Spleen (tissue), 11 donors: ENCODE measurements around the gene AMBRA1. TPM values are rescaled to one million over a fixed set of nuclear protein-coding genes. Genes with fewer than 3 reads are reported as not detected.
A peak's percentile ranks its signal among the peaks of the same experiment; 100 is the strongest.

ENCODE experiments used
- DNase-seq: peaks from one replicate; pipeline ENCODE4 v3.0.0-alpha.2; 2020
- H3K27ac ChIP-seq, 8 donors: fragments of 200-600 bp; sonication (generic) in 7 of 8; 1 replicate in 4 of 8; 2 replicates in 4 of 8; pipeline versions ENCODE4 v1.5.0 to v1.8.0; 2016 to 2021; ENCODE audit warnings: inconsistent platforms in 4 of 8, mild to moderate bottlenecking in 4 of 8, moderate library complexity in 1 of 8
- H3K27me3 ChIP-seq, 7 donors: fragments of 200-600 bp; sonication (generic) in 6 of 7; replicated peaks in 1 of 7; 1 replicate in 4 of 7; 2 replicates in 3 of 7; pipeline versions ENCODE4 v1.5.0 to v1.8.0; 2016 to 2021; ENCODE audit warnings: inconsistent platforms in 3 of 7, mild to moderate bottlenecking in 1 of 7
- H3K36me3 ChIP-seq, 6 donors: fragments of 200-600 bp; sonication (generic) in 5 of 6; 1 replicate in 4 of 6; 2 replicates in 2 of 6; pipeline versions ENCODE4 v1.5.0 to v1.8.0; 2016 to 2021; ENCODE audit warnings: inconsistent platforms in 2 of 6
- H3K4me1 ChIP-seq, 6 donors: fragments of 200-600 bp; sonication (generic) in 5 of 6; 1 replicate in 3 of 6; 2 replicates in 3 of 6; pipeline versions ENCODE4 v1.5.0 to v1.8.0; 2016 to 2021; ENCODE audit warnings: inconsistent platforms in 3 of 6
- H3K4me3 ChIP-seq, 8 donors: fragments of 200-600 bp; sonication (generic) in 7 of 8; 1 replicate in 4 of 8; 2 replicates in 4 of 8; pipeline versions ENCODE4 v1.5.0 to v1.8.0; 2016 to 2021; ENCODE audit warnings: inconsistent platforms in 4 of 8, mild to moderate bottlenecking in 4 of 8, moderate library complexity in 2 of 8
- H3K9me3 ChIP-seq, 8 donors: fragments of 200-600 bp; sonication (generic) in 7 of 8; 1 replicate in 4 of 8; 2 replicates in 4 of 8; pipeline versions ENCODE4 v1.5.0 to v1.8.0; 2016 to 2021; ENCODE audit warnings: inconsistent platforms in 4 of 8
- POLR2A ChIP-seq, 3 donors: fragments of 450-650 bp; IDR thresholded peaks; one replicate each; pipeline ENCODE4 v1.5.1; 2017; ENCODE audit warnings: antibody characterized with exemption in 3 of 3, mild to moderate bottlenecking in 1 of 3
- POLR2AphosphoS5 ChIP-seq, 3 donors: sonication (generic); formaldehyde crosslinking; IDR thresholded peaks; one replicate each; pipeline ENCODE4 v1.5.1; 2017; ENCODE audit warnings: antibody characterized with exemption in 3 of 3
- WGBS, 5 donors: extraction: QIAGEN DNeasy Blood & Tissue Kit in 3 of 5; methylation state at CpG; one replicate each; pipeline versions ENCODE4 v1.1.5 to v1.1.7; 2013 to 2018; 5-methylcytosine and 5-hydroxymethylcytosine counted together
- intact Hi-C: fragments of 100-400 bp; cut with DNase I; formaldehyde crosslinking; loops from one replicate; pipeline ENCODE4 v1.15.0; 2023; ENCODE audit warnings: low total_unique reads
- polyA plus RNA-seq, 3 donors: library from polyadenylated mRNA; stranded (reverse); fragments of 200-250 nt; gene quantifications; one replicate each; pipeline ENCODE4 v1.2.1, GENCODE V29; 2013
- total RNA-seq, 7 donors: library from RNA; depleted of rRNA in 3 of 7; stranded (reverse); fragments of >200 nt in 3 of 7; fragmentation: NEBNext Ultra II Directional in 4 of 7; extraction: Animal tissue kit (Norgen Biotek cat#: 25700) in 4 of 7; gene quantifications; one replicate each; pipeline versions ENCODE4 v1.1.0 to v1.2.1, GENCODE V29; 2016 to 2021
- TF ChIP-seq, protein P1 (sequence below), 11 experiments: fragments of 200-600 bp in 7 of 11; fragments of 450-650 bp in 4 of 11; sonication (generic) in 4 of 11; IDR thresholded peaks in 8 of 11; conservative IDR thresholded peaks in 3 of 11; 1 replicate in 7 of 11; 2 replicates in 4 of 11; pipeline versions ENCODE4 v1.4.0 to v1.8.0; 2016 to 2021; ENCODE audit warnings: antibody characterized with exemption in 11 of 11, inconsistent platforms in 4 of 11, mild to moderate bottlenecking in 1 of 11
- donor health status: healthy with polysubstance abuse.
- donor health status: DM: no; HTN: no; CAD: no; lungs with moderate emphysema.
- donor health status: DM: no; HTN: no; CAD: no.
- donor health status: Bipolar disorder and iron deficiency.
- donor health status: healthy.
- donor health status: DM: no; HTN: no; CAD: no.
- donor health status: DM: yes; HTN: yes; CAD: no.

AMBRA1 gene
- total and polyA plus RNA-seq, 10 donors, result 3.6 to 54.6 (median 37.7) TPM

DNA sequence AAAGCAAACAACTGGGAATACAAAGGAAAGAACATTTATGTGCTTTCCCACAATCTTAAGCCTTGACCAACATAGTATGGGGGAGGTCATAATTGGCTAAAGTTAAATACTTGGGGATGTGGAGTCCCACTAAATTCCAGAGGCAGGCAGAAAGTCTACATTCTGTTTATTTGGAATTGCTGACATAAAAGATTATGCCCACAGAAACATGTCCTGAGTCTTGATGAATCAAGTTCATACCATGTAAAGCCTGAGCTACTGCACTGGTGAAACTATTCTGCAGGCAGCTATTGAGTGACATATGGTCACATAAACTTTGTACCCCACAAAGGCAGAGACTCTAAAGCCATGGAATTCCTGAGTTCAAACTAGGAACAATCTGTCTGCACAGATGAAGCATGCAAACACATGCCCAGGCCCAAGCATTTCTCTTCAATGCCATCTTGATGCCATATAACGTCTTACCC lies 132.3 kb downstream of the AMBRA1 start:
- H3K4me3 ChIP-seq, result no peak overlapping the region
- H3K36me3 ChIP-seq, result no peaks in the 10 kb centered on the region
- no peak for DNase-seq
- H3K27ac ChIP-seq, result peak overlapping the region in 1 of 8 donors; percentile 4
- intact Hi-C loops, result no loop called here
- H3K4me1 ChIP-seq, result peaks cover 0 to 54% (median 16%) of the 10 kb centered on the region in 6 donors
- no peaks in the 10 kb centered on the region for H3K9me3 ChIP-seq
- WGBS, 5 donors, result 75 to 100% (median 81%) methylated on average over 1 of the region's 1 CpG
- TF ChIP-seq, protein P1, sequence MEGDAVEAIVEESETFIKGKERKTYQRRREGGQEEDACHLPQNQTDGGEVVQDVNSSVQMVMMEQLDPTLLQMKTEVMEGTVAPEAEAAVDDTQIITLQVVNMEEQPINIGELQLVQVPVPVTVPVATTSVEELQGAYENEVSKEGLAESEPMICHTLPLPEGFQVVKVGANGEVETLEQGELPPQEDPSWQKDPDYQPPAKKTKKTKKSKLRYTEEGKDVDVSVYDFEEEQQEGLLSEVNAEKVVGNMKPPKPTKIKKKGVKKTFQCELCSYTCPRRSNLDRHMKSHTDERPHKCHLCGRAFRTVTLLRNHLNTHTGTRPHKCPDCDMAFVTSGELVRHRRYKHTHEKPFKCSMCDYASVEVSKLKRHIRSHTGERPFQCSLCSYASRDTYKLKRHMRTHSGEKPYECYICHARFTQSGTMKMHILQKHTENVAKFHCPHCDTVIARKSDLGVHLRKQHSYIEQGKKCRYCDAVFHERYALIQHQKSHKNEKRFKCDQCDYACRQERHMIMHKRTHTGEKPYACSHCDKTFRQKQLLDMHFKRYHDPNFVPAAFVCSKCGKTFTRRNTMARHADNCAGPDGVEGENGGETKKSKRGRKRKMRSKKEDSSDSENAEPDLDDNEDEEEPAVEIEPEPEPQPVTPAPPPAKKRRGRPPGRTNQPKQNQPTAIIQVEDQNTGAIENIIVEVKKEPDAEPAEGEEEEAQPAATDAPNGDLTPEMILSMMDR (IDR thresholded peaks at IDR 0.05 in 8 of 11, conservative IDR thresholded peaks at IDR 0.05 in 3 of 11), result no peak
- TF ChIP-seq POLR2AphosphoS5 (IDR thresholded peaks at IDR 0.05) (no peak), POLR2A (IDR thresholded peaks at IDR 0.05) (no peak)
- H3K27me3 ChIP-seq, result no peaks in the 10 kb centered on the region

GRCh38 chr11:46458491-46458890 lies 135.3 kb downstream of the AMBRA1 start:
- Histone ChIP-seq H3K36me3 (no peaks in the 10 kb centered on the region), H3K4me1 (peaks cover 0 to 42% (median 16%) of the 10 kb centered on the region in 6 donors), H3K4me3 (no peak overlapping the region), H3K27me3 (no peaks in the 10 kb centered on the region), H3K27ac (no peak overlapping the region), H3K9me3 (no peaks in the 10 kb centered on the region)
- intact Hi-C loops, result no loop called here
- WGBS, 5 donors, result 89 to 100% (median 95%) methylated on average over 2 of the region's 2 CpGs
- TF ChIP-seq POLR2A (IDR thresholded peaks at IDR 0.05) (no peak), POLR2AphosphoS5 (IDR thresholded peaks at IDR 0.05) (no peak)
- TF ChIP-seq, protein P1 (IDR thresholded peaks at IDR 0.05 in 8 of 11, conservative IDR thresholded peaks at IDR 0.05 in 3 of 11), result no peak
- no peak for DNase-seq

GRCh38 chr11:46457659-46458424 lies 136.0 kb downstream of the AMBRA1 start:
- peak overlapping the region in 1 of 8 donors; percentile 19 for H3K27ac ChIP-seq
- no peak overlapping the region for H3K4me3 ChIP-seq
- no peak for DNase-seq

DNA sequence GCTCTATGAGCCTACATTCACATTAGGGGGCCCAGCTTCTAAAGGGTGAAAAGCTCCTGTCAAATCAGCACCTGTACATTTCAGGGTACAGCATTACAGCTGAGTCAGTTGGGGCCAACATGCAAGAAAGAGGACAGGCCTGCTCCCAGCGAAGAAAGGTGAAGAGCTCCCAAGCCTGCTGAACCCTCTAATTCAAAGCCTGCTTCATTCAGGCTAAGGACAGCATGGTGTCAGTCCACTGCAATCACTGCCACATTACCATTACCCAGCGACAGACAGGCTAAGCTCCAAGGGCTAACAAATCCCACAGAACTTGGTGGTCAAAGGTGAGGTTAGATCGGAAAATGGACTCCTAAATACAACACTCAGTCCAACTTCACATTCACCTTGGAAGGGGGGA lies 136.8 kb downstream of the AMBRA1 start:
- H3K27me3 ChIP-seq, result no peaks in the 10 kb centered on the region
- H3K4me3 ChIP-seq, result no peak overlapping the region
- no peak for DNase-seq
- peak overlapping the region in 1 of 8 donors; percentile 19 for H3K27ac ChIP-seq
- peaks cover 0 to 39% (median 16%) of the 10 kb centered on the region in 6 donors for H3K4me1 ChIP-seq
- H3K36me3 ChIP-seq, result no peaks in the 10 kb centered on the region
- WGBS, 5 donors, result 93 to 100% (median 97%) methylated on average over 3 of the region's 3 CpGs
- intact Hi-C loops, result no loop called here
- TF ChIP-seq POLR2AphosphoS5 (IDR thresholded peaks at IDR 0.05) (no peak), POLR2A (IDR thresholded peaks at IDR 0.05) (no peak)
- TF ChIP-seq, protein P1 (IDR thresholded peaks at IDR 0.05 in 8 of 11, conservative IDR thresholded peaks at IDR 0.05 in 3 of 11), result no peak
- no peaks in the 10 kb centered on the region for H3K9me3 ChIP-seq

More at GRCh38 chr11:46457659-46458424, 136.0 kb downstream of the AMBRA1 start:
- Histone ChIP-seq H3K27me3 (no peaks in the 10 kb centered on the region), H3K9me3 (no peaks in the 10 kb centered on the region), H3K36me3 (no peaks in the 10 kb centered on the region), H3K4me1 (peaks cover 0 to 42% (median 16%) of the 10 kb centered on the region in 6 donors)
- intact Hi-C loops, result no loop called here
- TF ChIP-seq POLR2AphosphoS5 (IDR thresholded peaks at IDR 0.05) (no peak), POLR2A (IDR thresholded peaks at IDR 0.05) (no peak)
- TF ChIP-seq, protein P1 (IDR thresholded peaks at IDR 0.05 in 8 of 11, conservative IDR thresholded peaks at IDR 0.05 in 3 of 11), result no peak
- 73 to 92% (median 79%) methylated on average over 7 of the region's 7 CpGs for WGBS, 5 donors
